CD1c-positive myeloid dendritic cell (primary cell): ENCODE data around the gene TIGD1.

Source experiments
- DNase-seq: peaks from one replicate; pipeline ENCODE4 v3.0.0-alpha.2; 2016; ENCODE audit errors: extremely low spot score

TIGD1 gene

GRCh38 chr2:232501794-232502390 is 48.5 kb downstream of the TIGD1 start:
- DNase-seq, result no peak

- no peak for DNase-seq
Measured at GRCh38 chr2:232501331-232501771, 49.0 kb downstream of the TIGD1 start.

GRCh38 chr2:232498452-232498851 is 51.9 kb downstream of the TIGD1 start:
- no peak for DNase-seq
